ENCODE measurements around the gene IFFO2.

Gene IFFO2

GRCh38 chr1:18962855-18963737 is 6.6 kb upstream of the IFFO2 start:
- Histone ChIP-seq H3K9ac (ENCODE audit: insufficient read length, low read depth) (no peak overlapping the region), H3K4me3 (ENCODE audit: insufficient read length, low read depth) (no peak overlapping the region), H3K27me3 (ENCODE audit: insufficient read depth, insufficient read length) (no peaks in the 10 kb centered on the region)

GRCh38 chr1:18962121-18962721 is 5.7 kb upstream of the IFFO2 start:
- Histone ChIP-seq H3K36me3 (ENCODE audit: insufficient read depth, insufficient read length, low read length) (no peaks in the 10 kb centered on the region), H3K27me3 (ENCODE audit: insufficient read depth, insufficient read length) (peaks cover 9% of the 10 kb centered on the region), H3K4me1 (ENCODE audit: insufficient read depth, insufficient read length) (peaks cover 17% of the 10 kb centered on the region), H3K9ac (ENCODE audit: insufficient read length, low read depth) (no peak overlapping the region), H3K4me3 (ENCODE audit: insufficient read length, low read depth) (no peak overlapping the region), H3K9me3 (ENCODE audit: insufficient read depth, low read length) (no peaks in the 10 kb centered on the region)
- DNase-seq (ENCODE audit: low read depth, low spot score): no peak
- TF ChIP-seq SUZ12 (IDR thresholded peaks at IDR 0.05; ENCODE audit: extremely low read depth, insufficient read depth, insufficient read length) (no peak), YY1 (IDR thresholded peaks at IDR 0.05; ENCODE audit: insufficient read depth, insufficient read length) (no peak), ZNF274 (IDR thresholded peaks at IDR 0.05; ENCODE audit: low read depth, low read length) (no peak)

More at GRCh38 chr1:18962855-18963737, 6.6 kb upstream of the IFFO2 start:
- H3K4me1 ChIP-seq (ENCODE audit: insufficient read depth, insufficient read length): peaks cover 13% of the 10 kb centered on the region
- H3K36me3 ChIP-seq (ENCODE audit: insufficient read depth, insufficient read length, low read length): no peaks in the 10 kb centered on the region
- no peaks in the 10 kb centered on the region for H3K9me3 ChIP-seq (ENCODE audit: insufficient read depth, low read length)
- TF ChIP-seq YY1 (IDR thresholded peaks at IDR 0.05; ENCODE audit: insufficient read depth, insufficient read length) (no peak), SUZ12 (IDR thresholded peaks at IDR 0.05; ENCODE audit: extremely low read depth, insufficient read depth, insufficient read length) (no peak), ZNF274 (IDR thresholded peaks at IDR 0.05; ENCODE audit: low read depth, low read length) (no peak)
- DNase-seq (ENCODE audit: low read depth, low spot score): no peak

- Histone ChIP-seq H3K9ac (ENCODE audit: insufficient read length, low read depth) (no peak overlapping the region), H3K9me3 (ENCODE audit: insufficient read depth, low read length) (no peaks in the 10 kb centered on the region), H3K36me3 (ENCODE audit: insufficient read depth, insufficient read length, low read length) (no peaks in the 10 kb centered on the region), H3K27me3 (ENCODE audit: insufficient read depth, insufficient read length) (peaks cover 12% of the 10 kb centered on the region), H3K4me3 (ENCODE audit: insufficient read length, low read depth) (no peak overlapping the region), H3K4me1 (ENCODE audit: insufficient read depth, insufficient read length) (peaks cover 15% of the 10 kb centered on the region)
- TF ChIP-seq ZNF274 (IDR thresholded peaks at IDR 0.05; ENCODE audit: low read depth, low read length) (no peak), SUZ12 (IDR thresholded peaks at IDR 0.05; ENCODE audit: extremely low read depth, insufficient read depth, insufficient read length) (no peak)
- DNase-seq (ENCODE audit: low read depth, low spot score): no peak
Measured at GRCh38 chr1:18960821-18961220, 4.3 kb upstream of the IFFO2 start.

- H3K9ac ChIP-seq (ENCODE audit: insufficient read length, low read depth): no peak overlapping the region
- no peak for TF ChIP-seq YY1 (IDR thresholded peaks at IDR 0.05; ENCODE audit: insufficient read depth, insufficient read length)
- no peak for DNase-seq (ENCODE audit: low read depth, low spot score)
- H3K27me3 ChIP-seq (ENCODE audit: insufficient read depth, insufficient read length): peaks cover 12% of the 10 kb centered on the region
- H3K4me1 ChIP-seq (ENCODE audit: insufficient read depth, insufficient read length): peaks cover 15% of the 10 kb centered on the region
- H3K9me3 ChIP-seq (ENCODE audit: insufficient read depth, low read length): no peaks in the 10 kb centered on the region
- no peaks in the 10 kb centered on the region for H3K36me3 ChIP-seq (ENCODE audit: insufficient read depth, insufficient read length, low read length)
- H3K4me3 ChIP-seq (ENCODE audit: insufficient read length, low read depth): no peak overlapping the region
Measured at GRCh38 chr1:18960409-18960808, 3.9 kb upstream of the IFFO2 start.

GRCh38 chr1:18959591-18959990 is 3.1 kb upstream of the IFFO2 start:
- no peak overlapping the region for H3K9ac ChIP-seq (ENCODE audit: insufficient read length, low read depth)
- peaks cover 15% of the 10 kb centered on the region for H3K27me3 ChIP-seq (ENCODE audit: insufficient read depth, insufficient read length)
- no peak overlapping the region for H3K4me3 ChIP-seq (ENCODE audit: insufficient read length, low read depth)
- no peaks in the 10 kb centered on the region for H3K9me3 ChIP-seq (ENCODE audit: insufficient read depth, low read length)
- H3K4me1 ChIP-seq (ENCODE audit: insufficient read depth, insufficient read length): peaks cover 11% of the 10 kb centered on the region
- TF ChIP-seq ZNF274 (IDR thresholded peaks at IDR 0.05; ENCODE audit: low read depth, low read length) (no peak), YY1 (IDR thresholded peaks at IDR 0.05; ENCODE audit: insufficient read depth, insufficient read length) (no peak), SUZ12 (IDR thresholded peaks at IDR 0.05; ENCODE audit: extremely low read depth, insufficient read depth, insufficient read length) (no peak)
- DNase-seq (ENCODE audit: low read depth, low spot score): no peak
- H3K36me3 ChIP-seq (ENCODE audit: insufficient read depth, insufficient read length, low read length): no peaks in the 10 kb centered on the region

- Histone ChIP-seq H3K27me3 (ENCODE audit: insufficient read depth, insufficient read length) (peaks cover 15% of the 10 kb centered on the region), H3K9ac (ENCODE audit: insufficient read length, low read depth) (peak overlapping the region; percentile 88), H3K4me3 (ENCODE audit: insufficient read length, low read depth) (peak overlapping the region; percentile 60), H3K36me3 (ENCODE audit: insufficient read depth, insufficient read length, low read length) (peaks cover 17% of the 10 kb centered on the region), H3K9me3 (ENCODE audit: insufficient read depth, low read length) (no peaks in the 10 kb centered on the region), H3K4me1 (ENCODE audit: insufficient read depth, insufficient read length) (peaks cover 14% of the 10 kb centered on the region)
- DNase-seq (ENCODE audit: low read depth, low spot score): no peak
- TF ChIP-seq SUZ12 (IDR thresholded peaks at IDR 0.05; ENCODE audit: extremely low read depth, insufficient read depth, insufficient read length) (no peak), ZNF274 (IDR thresholded peaks at IDR 0.05; ENCODE audit: low read depth, low read length) (no peak), YY1 (IDR thresholded peaks at IDR 0.05; ENCODE audit: insufficient read depth, insufficient read length) (no peak)
Measured at GRCh38 chr1:18957532-18958300, 1.2 kb upstream of the IFFO2 start.

GRCh38 chr1:18957136-18957521 is 653 bp upstream of the IFFO2 start:
- TF ChIP-seq SUZ12 (IDR thresholded peaks at IDR 0.05; ENCODE audit: extremely low read depth, insufficient read depth, insufficient read length) (no peak), ZNF274 (IDR thresholded peaks at IDR 0.05; ENCODE audit: low read depth, low read length) (no peak), YY1 (IDR thresholded peaks at IDR 0.05; ENCODE audit: insufficient read depth, insufficient read length) (no peak)
- H3K4me1 ChIP-seq (ENCODE audit: insufficient read depth, insufficient read length): peaks cover 10% of the 10 kb centered on the region
- peak overlapping the region; percentile 88 for H3K9ac ChIP-seq (ENCODE audit: insufficient read length, low read depth)
- no peak for DNase-seq (ENCODE audit: low read depth, low spot score)
- peaks cover 15% of the 10 kb centered on the region for H3K27me3 ChIP-seq (ENCODE audit: insufficient read depth, insufficient read length)
- H3K4me3 ChIP-seq (ENCODE audit: insufficient read length, low read depth): peak overlapping the region; percentile 60
- no peaks in the 10 kb centered on the region for H3K9me3 ChIP-seq (ENCODE audit: insufficient read depth, low read length)
- H3K36me3 ChIP-seq (ENCODE audit: insufficient read depth, insufficient read length, low read length): peaks cover 20% of the 10 kb centered on the region
